Peyer's patch (tissue), 4 donors: ENCODE data around the gene IMPDH2.

Experiments
- POLR2A ChIP-seq, 2 donors: fragments of 450-650 bp; IDR thresholded peaks; one replicate each; pipeline ENCODE4 v1.5.1; 2017; ENCODE audit warnings: antibody characterized with exemption in 2 of 2, mild to moderate bottlenecking in 2 of 2, moderate library complexity in 2 of 2
- TF ChIP-seq, protein P1 (sequence below), 6 experiments: fragments of 450-650 bp in 4 of 6; fragments of 200-600 bp in 2 of 6; sonication (generic) in 1 of 6; IDR thresholded peaks; one replicate each; pipeline ENCODE4 v1.5.1; 2017 to 2019; ENCODE audit warnings: antibody characterized with exemption in 6 of 6, mild to moderate bottlenecking in 3 of 6, moderate library complexity in 1 of 6

GRCh38 chr3:48999085-48999858 is 29.9 kb downstream of the IMPDH2 start:
- TF ChIP-seq, protein P1, sequence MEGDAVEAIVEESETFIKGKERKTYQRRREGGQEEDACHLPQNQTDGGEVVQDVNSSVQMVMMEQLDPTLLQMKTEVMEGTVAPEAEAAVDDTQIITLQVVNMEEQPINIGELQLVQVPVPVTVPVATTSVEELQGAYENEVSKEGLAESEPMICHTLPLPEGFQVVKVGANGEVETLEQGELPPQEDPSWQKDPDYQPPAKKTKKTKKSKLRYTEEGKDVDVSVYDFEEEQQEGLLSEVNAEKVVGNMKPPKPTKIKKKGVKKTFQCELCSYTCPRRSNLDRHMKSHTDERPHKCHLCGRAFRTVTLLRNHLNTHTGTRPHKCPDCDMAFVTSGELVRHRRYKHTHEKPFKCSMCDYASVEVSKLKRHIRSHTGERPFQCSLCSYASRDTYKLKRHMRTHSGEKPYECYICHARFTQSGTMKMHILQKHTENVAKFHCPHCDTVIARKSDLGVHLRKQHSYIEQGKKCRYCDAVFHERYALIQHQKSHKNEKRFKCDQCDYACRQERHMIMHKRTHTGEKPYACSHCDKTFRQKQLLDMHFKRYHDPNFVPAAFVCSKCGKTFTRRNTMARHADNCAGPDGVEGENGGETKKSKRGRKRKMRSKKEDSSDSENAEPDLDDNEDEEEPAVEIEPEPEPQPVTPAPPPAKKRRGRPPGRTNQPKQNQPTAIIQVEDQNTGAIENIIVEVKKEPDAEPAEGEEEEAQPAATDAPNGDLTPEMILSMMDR (IDR thresholded peaks at IDR 0.05): no peak
- TF ChIP-seq POLR2A (IDR thresholded peaks at IDR 0.05): no peak
